Measurements from ENCODE around the gene C8G. TPM values are rescaled to one million over a fixed set of nuclear protein-coding genes. Genes with fewer than 3 reads are reported as not detected.

The C8G gene
- total and polyA plus RNA-seq, 2 of the 13 experiments (the other 11 are each of a cell fraction or from before 2014, with no cell fraction given) = 4.9 to 12.8 TPM

GRCh38 chr9:136945333-136946227, 537 bp downstream of the C8G start (continued):
- TF ChIP-seq NR1H2 (CRISPR knock-in tag; IDR thresholded peaks at IDR 0.05; ENCODE audit: borderline replicate concordance, low read depth) = no peak
- TF ChIP-seq NONO (IDR thresholded peaks at IDR 0.05) = no peak
- peak; percentile 39; the same call in 1 of the 2 replicates for TF ChIP-seq NONO (CRISPR knock-in tag; conservative IDR thresholded peaks at IDR 0.05)
- 0 out of 2 replicates have a peak, but pooled peaks have one; percentile 39 for TF ChIP-seq ZNF224 (CRISPR knock-in tag; IDR thresholded peaks at IDR 0.05)
- peak; percentile 19; the same call in 1 of the 2 replicates for TF ChIP-seq HDAC1 (CRISPR knock-in tag; IDR thresholded peaks at IDR 0.05)
- 0 out of 2 replicates have a peak, but pooled peaks have one; percentile 6 for TF ChIP-seq HNRNPL (IDR thresholded peaks at IDR 0.05; ENCODE audit: low read depth, low read length)
- TF ChIP-seq CHD4 (IDR thresholded peaks at IDR 0.05; ENCODE audit: borderline replicate concordance, low read length) = no peak
- no peak for TF ChIP-seq CEBPG (CRISPR knock-in tag; IDR thresholded peaks at IDR 0.05)
- 0 out of 2 replicates have a peak, but pooled peaks have one; percentile 34 for TF ChIP-seq BATF2 (CRISPR knock-in tag; IDR thresholded peaks at IDR 0.05)
- TF ChIP-seq MEIS1 (CRISPR knock-in tag; IDR thresholded peaks at IDR 0.05; ENCODE audit: borderline replicate concordance) = no peak
- TF ChIP-seq TBX2 (CRISPR knock-in tag; IDR thresholded peaks at IDR 0.05; ENCODE audit: borderline replicate concordance) = no peak
- no peak for TF ChIP-seq ZNF678 (CRISPR knock-in tag; IDR thresholded peaks at IDR 0.05)
- TF ChIP-seq ZNF589 (CRISPR knock-in tag; conservative IDR thresholded peaks at IDR 0.05) = 0 out of 2 replicates have a peak, but pooled peaks have one; percentile 47
- TF ChIP-seq ZNF607 (CRISPR knock-in tag; IDR thresholded peaks at IDR 0.05; ENCODE audit: borderline replicate concordance) = peak; percentile 7; the same call in 1 of the 2 replicates
- TF ChIP-seq MYC (CRISPR knock-in tag; IDR thresholded peaks at IDR 0.05; ENCODE audit: borderline replicate concordance) = peak; percentile 68; the same call in 1 of the 2 replicates
- TF ChIP-seq CTCF (CRISPR knock-in tag; IDR thresholded peaks at IDR 0.05) = peak; percentile 17; the same call in 1 of the 2 replicates
- 0 out of 2 replicates have a peak, but pooled peaks have one; percentile 15 for TF ChIP-seq KDM3A (CRISPR knock-in tag; IDR thresholded peaks at IDR 0.05; ENCODE audit: low read depth)
- TF ChIP-seq ZNF513 (CRISPR knock-in tag; conservative IDR thresholded peaks at IDR 0.05) = no peak
- 0 out of 2 replicates have a peak, but pooled peaks have one; percentile 12 for TF ChIP-seq KAT7 (CRISPR knock-in tag; IDR thresholded peaks at IDR 0.05; ENCODE audit: borderline replicate concordance)
- TF ChIP-seq HOXA7 (CRISPR knock-in tag; IDR thresholded peaks at IDR 0.05) = no peak
- TF ChIP-seq RBM39 (IDR thresholded peaks at IDR 0.05; ENCODE audit: low read depth, low read length, poor library complexity, severe bottlenecking) = peak; percentile 9
- no peak for TF ChIP-seq STAT5B (CRISPR knock-in tag; IDR thresholded peaks at IDR 0.05)
- no peak for TF ChIP-seq GLI4 (CRISPR knock-in tag; IDR thresholded peaks at IDR 0.05; ENCODE audit: borderline replicate concordance)
- no peak for TF ChIP-seq ZNF660 (CRISPR knock-in tag; IDR thresholded peaks at IDR 0.05; ENCODE audit: borderline replicate concordance, low read depth)
- TF ChIP-seq ZNF724P (CRISPR knock-in tag; IDR thresholded peaks at IDR 0.05; ENCODE audit: borderline replicate concordance) = 0 out of 2 replicates have a peak, but pooled peaks have one; percentile 66
- TF ChIP-seq RBFOX2 (IDR thresholded peaks at IDR 0.05; ENCODE audit: low read depth, low read length) = peak; percentile 34; the same call in 1 of the 2 replicates
